GM23338 (cell line): ENCODE data around the gene ZNF385B. TPM values are rescaled to one million over a fixed set of nuclear protein-coding genes. Genes with fewer than 3 reads are reported as not detected.

Experiments used
- ATAC-seq: fragments of 200-7000 bp; cut with Tn5 transposase; 3 replicates; pipeline ENCODE4 v1.9.1; 2020
- DNase-seq: peaks from one replicate; pipeline ENCODE4 v3.0.0-alpha.2; 2015; ENCODE audit warnings: low spot score
- H2AFZ ChIP-seq: fragments of 200-600 bp; sonication (generic); 2 replicates; pipeline ENCODE4 v1.8.0; 2016; ENCODE audit warnings: antibody characterized with exemption, mild to moderate bottlenecking, moderate library complexity
- H3F3A ChIP-seq: fragments of 200-600 bp; sonication (generic); replicated peaks from 2 replicates; pipeline ENCODE4 v1.8.0; 2017; ENCODE audit warnings: antibody characterized with exemption, mixed run types, low read depth
- H3K27ac ChIP-seq: fragments of 200-600 bp; sonication (generic); 2 replicates; pipeline ENCODE4 v1.6.1; 2016; ENCODE audit warnings: low read depth
- H3K27me3 ChIP-seq: fragments of 200-600 bp; sonication (generic); 2 replicates; pipeline ENCODE4 v1.8.0; 2016; ENCODE audit warnings: mild to moderate bottlenecking, mixed run types, moderate library complexity; ENCODE audit not compliant: insufficient read depth
- H3K36me3 ChIP-seq: fragments of 200-600 bp; sonication (generic); 2 replicates; pipeline ENCODE4 v1.8.0; 2016; ENCODE audit warnings: mild to moderate bottlenecking; ENCODE audit not compliant: insufficient read depth
- H3K4me1 ChIP-seq: fragments of 200-600 bp; sonication (generic); 2 replicates; pipeline ENCODE4 v1.8.0; 2016; ENCODE audit warnings: mild to moderate bottlenecking, moderate library complexity; ENCODE audit not compliant: insufficient read depth
- H3K4me2 ChIP-seq: fragments of 200-600 bp; sonication (generic); 2 replicates; pipeline ENCODE4 v1.7.1; 2017; ENCODE audit warnings: mixed run types
- H3K4me3 ChIP-seq: fragments of 200-600 bp; sonication (generic); 2 replicates; pipeline ENCODE4 v1.6.1; 2016; ENCODE audit warnings: mixed run types
- H3K79me2 ChIP-seq: fragments of 200-600 bp; sonication (generic); replicated peaks from 2 replicates; pipeline ENCODE4 v1.8.0; 2017; ENCODE audit warnings: mild to moderate bottlenecking; ENCODE audit not compliant: insufficient read depth
- H3K9me2 ChIP-seq: fragments of 200-600 bp; sonication (generic); 2 replicates; pipeline ENCODE4 v1.8.0; 2017; ENCODE audit not compliant: insufficient read depth
- H4K20me1 ChIP-seq: fragments of 200-600 bp; sonication (generic); replicated peaks from 2 replicates; pipeline ENCODE4 v1.8.0; 2017; ENCODE audit warnings: mild to moderate bottlenecking; ENCODE audit not compliant: insufficient read depth
- H3K27ac Mint-ChIP-seq: 2 replicates; pipeline ENCODE4 v1.8.0; 2020; ENCODE audit warnings: inconsistent platforms, mild to moderate bottlenecking, moderate library complexity, mixed read lengths
- H3K27me3 Mint-ChIP-seq: 3 replicates; pipeline ENCODE4 v1.8.0; 2022; ENCODE audit warnings: low read depth, mild to moderate bottlenecking, moderate library complexity, mixed read lengths, inconsistent platforms; ENCODE audit not compliant: insufficient read depth, poor library complexity
- H3K36me3 Mint-ChIP-seq: 3 replicates; pipeline ENCODE4 v1.8.0; 2021; ENCODE audit warnings: low read depth, mild to moderate bottlenecking, inconsistent platforms, moderate library complexity, mixed read lengths
- H3K4me1 Mint-ChIP-seq: 3 replicates; pipeline ENCODE4 v1.8.0; 2020; ENCODE audit warnings: mild to moderate bottlenecking, inconsistent platforms, mixed read lengths
- H3K4me3 Mint-ChIP-seq: 3 replicates; pipeline ENCODE4 v1.8.0; 2021; ENCODE audit warnings: moderate library complexity, mild to moderate bottlenecking, inconsistent platforms, mixed read lengths
- H3K9me3 Mint-ChIP-seq: 3 replicates; pipeline ENCODE4 v1.8.0; 2020; ENCODE audit warnings: moderate library complexity, mild to moderate bottlenecking, inconsistent platforms, mixed read lengths
- CREB1 ChIP-seq: fragments of 250-450 bp; sonication (Bioruptor Pico); IDR thresholded peaks from 2 replicates; pipeline ENCODE4 v1.5.0; 2020; ENCODE audit warnings: low read depth, mild to moderate bottlenecking, moderate library complexity
- CTCF ChIP-seq, 2 experiments: fragments of 200-600 bp in 1 of 2; sonication (generic) in 1 of 2; conservative IDR thresholded peaks; 2 replicates each; pipeline versions ENCODE4 v1.5.1 to v1.6.1; 2016 to 2017; ENCODE audit warnings: antibody characterized with exemption in 2 of 2, low read depth in 2 of 2, mild to moderate bottlenecking in 2 of 2, moderate library complexity in 1 of 2
- ETS1 ChIP-seq: IDR thresholded peaks from 2 replicates; pipeline ENCODE4 v1.6.1; 2016; ENCODE audit warnings: antibody characterized with exemption
- EZH2 ChIP-seq: fragments of 200-600 bp; sonication (generic); IDR thresholded peaks from one replicate; pipeline ENCODE4 v1.8.0; 2017; ENCODE audit warnings: antibody characterized with exemption, mild to moderate bottlenecking, low read depth; ENCODE audit not compliant: unreplicated experiment
- EZH2phosphoT487 ChIP-seq: fragments of 200-600 bp; sonication (generic); IDR thresholded peaks from one replicate; pipeline ENCODE4 v1.8.1; 2018; ENCODE audit warnings: antibody characterized with exemption; ENCODE audit not compliant: unreplicated experiment
- JUNB ChIP-seq: IDR thresholded peaks from one replicate; pipeline ENCODE4 v1.6.1; 2016; ENCODE audit warnings: antibody characterized with exemption; ENCODE audit not compliant: unreplicated experiment
- NANOG ChIP-seq: IDR thresholded peaks from 2 replicates; pipeline ENCODE4 v1.6.1; 2016; ENCODE audit warnings: antibody characterized with exemption, borderline replicate concordance
- POLR2AphosphoS5 ChIP-seq: IDR thresholded peaks from 2 replicates; pipeline ENCODE4 v1.6.1; 2016; ENCODE audit warnings: antibody characterized with exemption, low read depth
- REST ChIP-seq: IDR thresholded peaks from one replicate; pipeline ENCODE4 v1.6.1; 2018; ENCODE audit warnings: antibody characterized with exemption; ENCODE audit not compliant: unreplicated experiment
- STAT1 ChIP-seq: IDR thresholded peaks from one replicate; pipeline ENCODE4 v1.6.1; 2016; ENCODE audit warnings: antibody characterized with exemption; ENCODE audit not compliant: unreplicated experiment
- ZNF114 ChIP-seq: fragments of 250-450 bp; sonication (Bioruptor Pico); IDR thresholded peaks from 2 replicates; pipeline ENCODE4 v1.5.0; 2020; ENCODE audit warnings: mild to moderate bottlenecking, moderate library complexity
- ZNF331 ChIP-seq: fragments of 250-450 bp; sonication (Bioruptor Pico); IDR thresholded peaks from 2 replicates; pipeline ENCODE4 v1.5.0; 2020; ENCODE audit warnings: low read depth, mild to moderate bottlenecking, moderate library complexity
- ZNF462 ChIP-seq: fragments of 250-450 bp; sonication (Bioruptor Pico); IDR thresholded peaks from 2 replicates; pipeline ENCODE4 v1.5.0; 2020; ENCODE audit warnings: mild to moderate bottlenecking, moderate library complexity
- polyA plus RNA-seq: library from polyadenylated mRNA; unstranded; fragments of >200 nt; fragmentation: Nextera tagmentation; extraction: Ambion mirVana; gene quantifications from 2 replicates; pipeline ENCODE4 v1.2.1, GENCODE V29; 2016
- total RNA-seq: library from RNA; depleted of rRNA; stranded (reverse); fragments of >200 nt; shearing (Covaris generic); gene quantifications from 2 replicates; pipeline ENCODE4 v1.2.3, GENCODE V29; 2014

ZNF385B gene
- total and polyA plus RNA-seq, 2 experiments from 2014 or later, result 1.5 to 4.6 TPM

GRCh38 chr2:179682756-179683155 is 178.7 kb downstream of the ZNF385B start:
- no peaks in the 10 kb centered on the region for H4K20me1 ChIP-seq

More at GRCh38 chr2:179682756-179683155, 178.7 kb downstream of the ZNF385B start:
- no peaks in the 10 kb centered on the region for H3K27me3 Mint-ChIP-seq
- H3F3A ChIP-seq, result no peaks in the 10 kb centered on the region
- H3K36me3 ChIP-seq, result no peaks in the 10 kb centered on the region
- H3K79me2 ChIP-seq, result no peaks in the 10 kb centered on the region
- H3K4me2 ChIP-seq, result no peak overlapping the region
- no peak for DNase-seq
- H3K4me1 ChIP-seq, result no peaks in the 10 kb centered on the region
- H3K27ac ChIP-seq, result no peak overlapping the region
- ATAC-seq, result no peak
- H3K9me2 ChIP-seq, result 0 out of 2 replicates have a peak, but pooled peaks cover 4% of the 10 kb centered on the region
- H3K4me1 Mint-ChIP-seq, result no peaks in the 10 kb centered on the region
- H3K4me3 ChIP-seq, result no peak overlapping the region
- H3K9me3 Mint-ChIP-seq, result peaks cover 7% of the 10 kb centered on the region; the same call in 2 of the 3 replicates
- H3K27ac Mint-ChIP-seq, result no peak overlapping the region; the same call in 1 of the 2 replicates
- no peaks in the 10 kb centered on the region for H3K27me3 ChIP-seq
- TF ChIP-seq ZNF331 (CRISPR knock-in tag) (no peak), POLR2AphosphoS5 (no peak), STAT1 (no peak), JUNB (no peak), ZNF114 (CRISPR knock-in tag) (no peak), ETS1 (no peak), CREB1 (no peak), NANOG (no peak), ZNF462 (CRISPR knock-in tag) (no peak), REST (no peak), EZH2 (no peak), EZH2phosphoT487 (no peak), CTCF (conservative IDR thresholded peaks at IDR 0.05; ENCODE audit: low read depth in 2 of 2) (no peak)
- H3K36me3 Mint-ChIP-seq, result no peaks in the 10 kb centered on the region; the same call in 2 of the 3 replicates
- H2AFZ ChIP-seq, result no peak overlapping the region
- no peak overlapping the region for H3K4me3 Mint-ChIP-seq
